ENCODE data around the gene DHH.

Gene DHH

GRCh38 chr12:49050507-49051372, 43.9 kb downstream of the DHH start:
- no peak for DNase-seq (ENCODE audit: low spot score)

- DNase-seq (ENCODE audit: low spot score), result no peak
Measured at GRCh38 chr12:49049566-49050224, 44.9 kb downstream of the DHH start.

GRCh38 chr12:49048953-49049352, 45.6 kb downstream of the DHH start:
- DNase-seq (ENCODE audit: low spot score), result no peak

DNA sequence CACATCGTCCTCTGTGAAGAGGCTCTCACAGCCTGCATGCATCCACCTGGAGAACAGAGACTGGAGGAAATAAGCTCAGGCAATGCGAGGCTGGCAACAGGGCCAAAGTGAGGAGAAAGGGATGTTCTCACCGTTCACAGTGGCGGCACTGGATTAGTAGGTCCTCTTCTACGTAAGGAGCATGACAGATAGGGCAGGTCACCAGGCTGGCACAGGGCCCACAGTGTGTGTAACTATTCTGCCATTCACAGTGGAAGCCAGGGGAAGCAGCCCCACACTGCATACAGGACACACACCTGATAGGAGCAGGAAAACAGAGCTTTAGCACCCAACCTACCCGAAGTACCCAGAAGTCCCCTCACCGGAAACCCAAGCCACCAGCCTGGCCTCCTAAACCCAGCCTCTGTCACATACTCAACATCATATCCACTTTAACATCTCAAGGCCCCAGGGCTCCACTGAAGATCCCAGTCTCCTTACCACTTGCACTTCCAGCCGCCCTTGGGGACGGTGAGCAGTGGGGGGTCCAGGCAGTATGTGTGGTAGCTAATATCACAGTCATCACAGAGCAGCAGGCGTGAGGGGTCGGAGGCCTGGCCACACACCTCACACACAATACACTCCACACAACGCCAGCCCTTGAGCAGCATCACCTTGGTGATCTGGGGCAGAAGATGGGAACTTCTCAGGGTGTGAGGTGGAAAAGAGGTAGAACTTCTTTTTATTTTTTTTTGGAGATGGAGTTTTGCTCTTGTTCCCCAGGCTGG, 48.3 kb downstream of the DHH start:
- DNase-seq (ENCODE audit: low spot score), result no peak

DNA sequence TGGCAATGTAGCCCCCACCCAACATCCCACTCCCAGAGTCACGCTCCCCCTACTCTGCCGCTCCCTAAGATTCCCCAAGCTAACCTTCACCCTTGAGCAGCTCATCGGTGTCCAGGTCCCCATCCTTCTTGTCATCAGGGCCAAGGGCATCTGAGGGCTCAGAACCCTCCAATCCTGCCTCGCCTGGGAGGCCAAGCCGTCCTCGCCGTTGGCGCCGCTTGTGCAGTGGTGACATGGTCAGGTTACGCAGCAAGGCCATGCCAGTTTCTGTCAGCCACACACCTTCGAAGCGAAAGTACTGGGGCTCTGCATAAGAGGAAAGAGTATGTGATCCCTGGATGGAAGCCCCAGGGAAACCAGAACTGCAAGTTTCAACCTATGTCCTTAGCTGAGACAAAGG, 49.9 kb downstream of the DHH start:
- no peak for DNase-seq (ENCODE audit: low spot score)

DNA sequence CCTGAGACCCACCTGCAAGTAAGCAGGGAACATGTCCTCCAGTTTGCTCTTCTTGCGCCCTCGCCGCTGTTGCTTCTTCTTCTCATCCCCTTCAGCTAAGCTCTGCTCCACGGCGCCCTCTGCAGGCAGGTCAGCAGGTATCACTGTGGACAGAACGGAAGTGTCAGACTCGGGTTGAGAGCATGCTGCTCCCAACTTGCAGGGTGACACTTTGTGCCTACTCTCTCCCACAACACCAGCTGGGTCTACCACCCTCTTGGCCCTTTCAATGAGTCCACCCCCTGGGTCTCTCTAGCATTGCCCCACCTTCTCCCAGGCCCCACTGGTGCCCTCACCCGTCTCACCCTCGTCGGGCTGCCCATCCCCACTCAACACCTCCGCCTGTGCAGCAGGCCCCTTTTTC, 50.7 kb downstream of the DHH start:
- DNase-seq (ENCODE audit: low spot score), result peak; percentile 39

- DNase-seq (ENCODE audit: low spot score), result no peak
Measured at GRCh38 chr12:49043241-49043640, 51.4 kb downstream of the DHH start.

DNA sequence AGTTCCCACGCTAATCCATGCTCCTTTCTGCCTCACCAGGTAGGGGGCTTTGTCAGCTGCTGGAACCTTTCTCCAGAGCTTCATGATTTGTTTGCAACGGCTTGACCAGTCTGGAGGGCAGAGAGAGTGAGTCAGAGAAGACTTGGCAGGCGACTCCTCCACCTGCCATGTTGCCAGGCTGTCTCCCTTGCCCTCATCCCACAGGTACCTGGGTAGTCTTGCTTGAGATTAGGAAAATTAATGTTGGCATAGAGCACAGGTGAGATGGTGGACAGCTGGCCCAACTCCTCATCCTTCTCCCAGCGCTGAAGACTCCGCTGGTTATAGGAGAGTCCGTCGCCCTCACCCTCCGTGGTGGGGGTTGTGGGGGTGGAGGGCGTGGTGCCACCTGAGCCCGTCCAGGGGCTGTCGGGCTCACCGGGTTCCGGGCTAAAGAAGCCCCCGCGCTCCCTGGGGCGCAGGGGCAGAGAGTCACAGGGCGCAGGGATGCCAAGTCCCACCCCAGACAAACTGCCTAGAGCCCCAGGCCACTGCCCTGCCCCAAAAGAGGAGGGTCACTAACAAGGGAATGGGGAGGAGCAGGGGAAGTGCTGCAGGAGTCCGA, 52.6 kb downstream of the DHH start:
- DNase-seq (ENCODE audit: low spot score), result peak; percentile 13

GRCh38 chr12:49041036-49041880, 53.3 kb downstream of the DHH start:
- no peak for DNase-seq (ENCODE audit: low spot score)

- no peak for DNase-seq (ENCODE audit: low spot score)
Measured at GRCh38 chr12:49040364-49040855, 54.2 kb downstream of the DHH start.

DNA sequence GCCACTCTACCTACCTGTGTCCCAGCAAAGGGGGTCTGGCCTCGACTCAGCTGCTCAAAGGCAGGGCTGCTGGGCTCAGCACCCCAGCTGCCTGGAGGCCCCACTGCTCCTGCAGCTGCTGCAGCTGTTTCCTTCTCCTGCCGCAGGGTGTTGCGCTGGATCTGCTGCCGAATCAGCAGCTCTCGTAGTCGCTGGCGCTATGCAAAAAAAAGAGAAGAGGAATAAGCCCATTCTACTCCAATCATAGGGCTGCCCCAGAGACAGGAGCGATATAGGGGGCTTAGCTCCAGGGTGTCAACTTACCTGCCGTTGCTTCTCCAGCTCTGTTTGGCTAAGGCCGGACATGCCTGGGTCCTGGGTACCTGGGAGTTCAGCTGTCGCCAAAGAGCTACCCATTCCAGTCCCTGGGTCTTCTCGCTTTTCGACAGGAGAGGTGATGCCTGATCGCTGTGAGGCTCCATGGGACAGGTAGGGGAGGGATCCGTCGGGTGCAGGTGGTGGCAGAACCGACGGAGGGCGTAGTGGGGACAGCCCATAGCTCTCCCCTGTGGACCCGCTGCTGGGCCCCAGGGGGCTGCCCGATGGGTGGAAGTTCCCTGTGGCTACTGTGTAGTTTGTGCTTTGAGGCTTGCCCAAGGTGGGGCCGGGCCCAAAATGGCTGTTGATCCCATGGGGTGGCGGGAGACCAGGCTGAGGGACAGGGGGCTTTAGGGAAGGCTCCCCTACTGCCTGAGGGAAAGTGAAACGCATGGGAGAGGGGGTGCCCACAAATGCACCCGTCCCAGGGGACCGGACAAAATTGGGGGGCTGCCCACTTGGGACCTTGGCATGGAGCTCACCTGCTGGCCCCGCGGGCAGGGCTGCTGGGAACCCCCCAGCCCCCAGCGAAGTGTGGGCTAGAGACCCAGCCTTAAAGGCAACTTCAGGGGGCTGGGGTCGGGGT, 54.9 kb downstream of the DHH start:
- no peak for DNase-seq (ENCODE audit: low spot score)

DNA sequence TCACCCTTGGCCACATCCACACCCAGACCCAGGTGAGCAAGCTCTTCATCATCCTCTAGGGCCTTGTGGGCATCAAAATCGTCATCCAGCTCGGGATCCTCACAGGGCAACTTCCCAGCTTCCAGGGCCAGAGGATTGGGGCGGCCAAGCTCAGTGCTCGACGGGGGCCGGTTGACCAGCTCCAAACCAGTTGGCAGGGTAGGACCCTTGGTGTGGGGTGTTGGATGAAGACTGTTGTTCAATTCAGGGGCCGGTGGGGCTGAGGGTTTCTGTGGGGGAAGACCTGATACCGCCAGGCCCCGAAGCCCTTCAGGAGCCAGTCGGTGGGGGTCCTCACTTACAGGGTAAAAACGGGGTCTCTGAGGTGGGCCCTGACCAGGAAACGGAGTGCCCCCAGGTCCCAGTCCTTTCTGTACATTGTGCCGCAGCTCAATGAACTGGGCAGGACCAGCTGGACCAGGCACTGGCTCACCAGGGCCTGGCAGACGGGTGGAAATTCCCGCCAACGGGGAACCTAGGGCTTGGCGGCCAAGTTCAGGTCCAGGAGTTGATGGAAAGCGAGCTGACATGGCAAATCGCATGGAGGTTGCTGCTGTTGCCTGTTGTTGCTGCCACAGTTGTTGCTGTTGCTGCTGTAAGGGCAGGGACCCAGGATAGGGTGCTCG, 56.2 kb downstream of the DHH start:
- DNase-seq (ENCODE audit: low spot score), result no peak

DNA sequence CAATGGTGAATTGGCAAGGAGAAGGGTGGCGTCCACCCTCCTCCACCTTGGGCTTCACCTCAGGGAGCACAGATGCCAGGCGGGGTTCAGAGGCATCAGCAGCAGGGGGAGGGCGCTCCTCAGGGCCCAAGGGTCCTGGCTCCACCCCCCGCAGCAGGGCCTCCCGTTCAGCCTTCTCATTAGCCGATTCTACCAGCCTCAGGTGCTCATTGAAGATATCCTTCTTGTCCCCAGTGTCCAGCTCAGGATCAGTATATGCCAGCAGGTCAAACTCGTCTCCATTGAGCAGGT, 56.7 kb downstream of the DHH start:
- no peak for DNase-seq (ENCODE audit: low spot score)

DNA sequence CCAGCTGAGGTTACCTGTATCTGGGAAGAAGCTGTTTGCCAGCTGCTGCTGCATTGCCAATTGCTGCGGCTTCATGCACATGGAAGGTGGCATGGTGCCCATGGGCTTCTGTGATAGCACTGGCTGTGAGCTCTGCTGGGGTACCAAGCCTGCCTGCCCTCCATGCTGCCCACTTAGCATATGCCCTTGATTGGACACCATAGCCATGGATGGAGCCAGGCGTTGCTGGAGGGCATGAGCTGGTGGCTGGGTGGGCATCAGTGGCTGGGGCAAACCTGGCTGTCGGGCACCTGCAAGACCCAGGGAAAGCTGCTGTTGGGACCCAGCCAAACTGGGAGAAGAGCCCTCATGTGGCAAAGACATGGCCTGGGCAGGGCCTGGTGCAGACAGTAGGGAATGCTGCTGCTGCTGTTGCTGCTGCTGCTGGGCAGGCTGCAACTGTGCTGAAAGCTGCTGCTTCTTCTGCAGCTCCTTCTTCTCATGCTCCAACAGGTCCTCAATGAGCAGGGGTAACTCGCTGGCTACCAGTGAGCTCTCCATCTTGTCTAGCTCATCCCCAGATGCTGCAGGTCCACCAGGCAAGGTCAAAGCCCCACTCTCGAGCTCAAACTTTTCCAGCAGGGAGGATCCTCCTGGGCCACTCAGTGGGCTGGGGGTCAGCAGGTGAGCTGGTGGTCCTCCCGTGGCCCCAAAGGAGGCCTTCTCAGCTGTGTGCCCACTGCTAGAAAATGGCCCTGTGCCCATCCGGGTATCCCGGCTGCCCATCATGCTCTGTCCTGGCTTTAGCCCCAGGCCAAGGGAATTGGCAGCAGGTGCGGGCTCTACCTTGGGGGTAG, 57.3 kb downstream of the DHH start:
- DNase-seq (ENCODE audit: low spot score), result no peak

All from kidney tubule cell (primary cell).